Activated CD4-positive, alpha-beta T cell treated with anti-CD3 and anti-CD28 coated beads for 24 hours (primary cell): Measurements from ENCODE around the gene GHR.
"Not testable (repeated sequence)": the region's sequence is repeated elsewhere in the genome, so short reads cannot be mapped to it uniquely, and the experiment has no call there.

Experiments
- DNase-seq, 2 donors: peaks; one replicate each; pipeline ENCODE4 v3.0.0-alpha.2; 2020; ENCODE audit warnings: low read depth in 2 of 2

GHR gene

GRCh38 chr5:42645138-42645537 lies 221.9 kb downstream of the GHR start:
- DNase-seq = no peak

- no peak for DNase-seq
These were observed 224.8 kb downstream of the GHR start for GRCh38 chr5:42648036-42648435.

- no peak for DNase-seq
These were observed 225.7 kb downstream of the GHR start for GRCh38 chr5:42648915-42649314.

- DNase-seq = no peak
These were observed 226.8 kb downstream of the GHR start for GRCh38 chr5:42650084-42650483.

GRCh38 chr5:42653705-42654104 lies 230.5 kb downstream of the GHR start:
- DNase-seq = no peak

GRCh38 chr5:42654645-42655044 lies 231.4 kb downstream of the GHR start:
- no peak for DNase-seq

- DNase-seq = no peak
These were observed 232.9 kb downstream of the GHR start for GRCh38 chr5:42655982-42656650.

- DNase-seq = no peak
These were observed 233.4 kb downstream of the GHR start for GRCh38 chr5:42656651-42657015.

GRCh38 chr5:42659869-42660268 lies 236.6 kb downstream of the GHR start:
- not testable (repeated sequence) for DNase-seq

- no peak for DNase-seq
These were observed 242.6 kb downstream of the GHR start for GRCh38 chr5:42665857-42666256.

GRCh38 chr5:42666869-42667268 lies 243.6 kb downstream of the GHR start:
- DNase-seq = no peak

GRCh38 chr5:42668254-42668653 lies 245.0 kb downstream of the GHR start:
- no peak for DNase-seq

- DNase-seq = no peak
These were observed 249.7 kb downstream of the GHR start for GRCh38 chr5:42672925-42673324.

GRCh38 chr5:42675602-42676001 lies 252.4 kb downstream of the GHR start:
- DNase-seq = no peak

GRCh38 chr5:42676362-42676761 lies 253.1 kb downstream of the GHR start:
- DNase-seq = no peak

GRCh38 chr5:42677156-42677842 lies 254.1 kb downstream of the GHR start:
- no peak for DNase-seq

- DNase-seq = no peak
These were observed 256.8 kb downstream of the GHR start for GRCh38 chr5:42680046-42680445.

- not testable (repeated sequence) for DNase-seq
These were observed 261.8 kb downstream of the GHR start for GRCh38 chr5:42685078-42685477.

GRCh38 chr5:42689391-42689790 lies 266.2 kb downstream of the GHR start:
- DNase-seq = no peak

GRCh38 chr5:42691413-42691937 lies 268.2 kb downstream of the GHR start:
- no peak for DNase-seq

GRCh38 chr5:42701351-42702059 lies 278.3 kb downstream of the GHR start:
- DNase-seq = no peak

- no peak for DNase-seq
These were observed 280.0 kb downstream of the GHR start for GRCh38 chr5:42703238-42703637.

- DNase-seq = no peak
These were observed 292.5 kb downstream of the GHR start for GRCh38 chr5:42715785-42716184.
